ENCODE results near the gene ALOXE3.

Gene ALOXE3

DNA sequence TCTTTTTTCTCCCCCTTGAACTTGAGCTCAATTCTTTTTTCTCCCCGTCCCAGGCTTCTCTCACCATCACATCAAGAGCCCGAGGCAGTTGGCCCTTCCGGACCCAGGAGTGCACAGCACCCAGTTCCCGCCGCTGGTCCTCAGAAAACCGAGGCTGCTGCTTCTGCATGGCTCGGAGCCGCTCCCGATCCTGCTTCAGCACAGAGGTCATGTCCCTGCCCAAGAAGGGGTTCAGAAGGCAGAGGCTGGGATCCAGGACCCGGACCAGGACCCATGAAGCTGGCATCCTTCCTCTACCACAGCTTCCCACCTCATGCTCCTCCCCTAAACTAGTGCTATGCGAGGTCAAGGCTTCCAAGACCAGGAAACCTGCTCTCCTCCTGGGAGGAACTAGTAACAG is 23.4 kb upstream of the ALOXE3 start:
- DNase-seq (ENCODE audit: low spot score): no peak

DNA sequence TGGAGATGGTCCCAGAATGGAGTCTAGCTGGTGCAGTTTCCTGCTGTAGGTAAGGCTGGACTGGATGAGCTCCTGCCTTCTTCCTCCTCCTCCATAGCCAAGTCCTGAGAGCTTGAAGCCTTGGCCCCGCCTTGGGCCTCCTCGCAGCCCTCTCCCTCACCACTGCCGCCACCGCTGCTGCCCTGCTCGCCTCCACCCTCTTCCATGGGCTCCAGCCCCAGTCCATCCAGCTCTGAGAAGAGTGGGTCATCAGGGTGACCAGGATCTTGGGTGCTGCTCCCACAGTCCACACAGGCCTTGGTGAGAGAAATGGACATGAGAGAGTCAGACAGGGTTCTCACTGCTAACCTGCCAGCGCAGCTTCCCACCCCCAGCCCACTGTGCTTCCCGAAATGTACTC is 22.7 kb upstream of the ALOXE3 start:
- DNase-seq (ENCODE audit: low spot score): no peak

DNA sequence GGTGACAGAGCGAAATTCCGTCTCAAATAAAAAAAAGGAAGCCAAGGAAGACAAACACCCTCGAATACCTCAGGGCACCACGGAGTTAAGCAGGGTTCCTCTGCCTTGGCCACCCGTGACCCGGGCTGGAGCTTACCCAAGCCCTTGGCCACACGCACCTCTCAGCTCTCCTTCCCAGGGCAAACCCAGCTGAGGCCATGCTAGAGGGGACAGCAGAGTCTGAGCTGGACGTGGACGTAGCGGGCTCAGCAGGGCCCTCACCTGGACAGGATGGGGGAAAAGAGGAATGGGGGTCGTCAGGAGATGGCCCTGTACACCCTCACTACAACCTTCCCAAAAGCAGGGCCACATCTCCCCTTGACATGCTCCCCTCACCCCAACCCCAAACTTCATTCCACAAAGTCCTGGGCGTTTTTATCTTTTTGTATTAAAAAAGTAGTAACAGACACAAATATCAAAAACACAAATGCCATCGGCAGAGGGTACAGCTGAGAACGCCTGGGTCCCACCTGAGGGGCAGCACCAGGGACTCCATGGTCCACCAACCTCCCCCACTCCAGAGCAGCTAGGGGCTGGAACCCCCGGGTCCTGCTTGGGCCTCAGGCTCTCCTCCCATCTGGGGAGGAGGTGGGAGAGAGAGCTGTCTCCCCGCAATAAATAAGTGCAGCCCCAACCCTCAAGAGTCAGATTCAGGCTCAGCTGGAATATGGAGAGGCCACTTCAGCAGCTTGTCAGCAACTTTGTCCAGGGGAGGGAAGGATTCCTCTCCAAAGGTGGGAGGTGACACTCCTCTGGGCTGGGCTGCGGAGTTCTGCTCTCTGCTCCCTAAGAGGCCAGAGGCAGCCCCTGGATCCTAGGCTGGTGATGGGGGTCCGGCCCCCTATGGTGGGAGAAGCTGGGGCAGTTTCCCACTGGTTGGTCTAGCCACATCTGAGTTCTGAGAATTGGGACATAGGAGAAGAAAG is 22.0 kb upstream of the ALOXE3 start:
- no peak for DNase-seq (ENCODE audit: low spot score)

- peak; percentile 94 for DNase-seq (ENCODE audit: low spot score)
Measured at GRCh38 chr17:8138672-8139371, 20.5 kb upstream of the ALOXE3 start.

DNA sequence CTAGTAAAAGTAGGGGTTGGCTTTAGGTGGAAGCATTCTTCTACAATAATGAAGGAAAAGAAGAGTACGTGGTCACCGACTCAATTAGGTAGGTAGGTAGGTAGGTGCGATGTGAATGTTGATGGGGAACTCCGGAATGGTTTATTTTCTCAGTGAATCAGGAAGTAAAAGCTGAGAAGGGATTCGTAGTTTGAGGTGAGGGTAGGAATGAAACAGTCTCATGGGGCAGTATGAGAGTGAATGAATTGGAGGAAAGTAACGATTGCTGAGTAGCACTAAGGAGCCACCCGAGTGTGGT is 20.0 kb upstream of the ALOXE3 start:
- DNase-seq (ENCODE audit: low spot score): no peak

- DNase-seq (ENCODE audit: low spot score): no peak
Measured at GRCh38 chr17:8137645-8138373, 19.5 kb upstream of the ALOXE3 start.

- DNase-seq (ENCODE audit: low spot score): no peak
Measured at GRCh38 chr17:8133941-8134340, 15.6 kb upstream of the ALOXE3 start.

DNA sequence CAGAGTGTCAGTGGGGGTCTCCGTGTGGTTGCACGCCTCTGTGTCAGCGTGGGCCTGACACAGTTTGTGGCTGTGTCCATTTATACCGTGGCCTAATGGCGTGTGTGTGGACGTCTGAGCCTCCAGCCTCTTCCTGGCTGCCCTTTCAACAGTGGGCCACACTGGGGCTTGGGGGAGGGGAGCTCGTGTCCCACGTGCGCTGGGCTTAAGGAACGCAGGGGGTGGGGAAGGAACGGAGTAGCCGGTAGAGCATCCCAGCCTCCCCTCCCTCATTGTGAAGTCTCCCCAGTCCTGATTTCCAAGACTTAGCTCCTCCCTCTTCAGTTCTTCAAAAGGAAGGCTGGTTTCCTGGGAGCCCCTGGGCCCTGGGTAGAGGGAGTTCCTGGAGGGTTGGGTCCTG is 15.1 kb upstream of the ALOXE3 start:
- no peak for DNase-seq (ENCODE audit: low spot score)

DNA sequence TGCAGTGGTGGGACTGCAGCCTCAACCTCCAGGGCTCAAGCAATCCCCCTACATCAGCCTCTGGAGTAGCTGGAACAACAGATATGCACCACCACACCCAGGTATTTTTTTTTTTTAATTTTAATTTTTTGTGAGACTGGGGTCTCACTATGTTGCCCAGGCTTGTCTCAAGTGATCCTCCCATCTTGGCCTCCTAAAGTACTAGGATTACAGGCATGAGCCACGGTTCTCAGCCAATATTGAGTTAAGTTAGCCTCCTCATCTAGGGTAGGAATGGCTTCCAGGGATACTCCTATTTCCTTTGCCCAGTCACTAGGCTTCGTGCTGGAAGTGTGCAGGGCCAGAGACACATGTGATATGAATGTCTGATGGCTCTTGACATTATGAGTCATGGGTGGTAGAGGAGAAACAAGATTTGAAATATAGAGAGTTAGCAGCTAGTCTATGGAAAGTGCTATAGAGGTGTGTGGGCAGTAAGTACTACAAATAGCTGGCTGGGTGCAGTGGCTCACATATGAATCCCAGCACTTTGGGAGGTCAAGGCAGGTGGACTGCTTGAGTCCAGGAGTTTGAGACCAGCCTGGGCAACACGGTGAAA is 13.6 kb upstream of the ALOXE3 start:
- DNase-seq (ENCODE audit: low spot score): no peak

- no peak for DNase-seq (ENCODE audit: low spot score)
Measured at GRCh38 chr17:8128125-8128784, 9.9 kb upstream of the ALOXE3 start.

- no peak for DNase-seq (ENCODE audit: low spot score)
Measured at GRCh38 chr17:8126491-8127066, 8.3 kb upstream of the ALOXE3 start.

DNA sequence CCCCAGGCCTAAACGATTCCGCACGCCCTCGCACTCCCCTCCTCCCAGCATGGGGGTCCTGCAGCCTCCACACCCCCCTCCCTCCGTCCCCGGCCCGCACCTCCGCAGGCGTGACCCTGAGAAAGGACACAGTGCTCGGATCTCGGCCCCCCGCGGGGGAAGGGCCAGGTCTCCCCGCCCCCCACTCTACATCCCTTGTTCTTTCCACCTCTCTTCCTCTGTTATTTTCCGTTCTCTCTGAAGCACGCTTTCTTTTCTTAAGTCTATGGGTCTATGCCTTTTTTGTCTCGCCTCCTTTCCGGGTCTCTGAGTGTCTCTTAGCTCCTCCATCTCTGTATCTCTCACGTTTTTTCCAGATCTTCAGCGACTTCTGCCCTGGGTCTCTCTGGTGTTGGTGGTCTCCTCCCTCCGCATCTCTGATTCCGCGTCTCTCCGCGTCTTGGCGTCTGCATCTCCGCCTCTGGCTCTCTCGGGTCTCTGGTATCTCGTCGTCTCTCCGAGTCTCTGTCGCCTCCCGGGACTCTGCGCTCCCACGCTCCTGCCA is 7.7 kb upstream of the ALOXE3 start:
- DNase-seq (ENCODE audit: low spot score): no peak

DNA sequence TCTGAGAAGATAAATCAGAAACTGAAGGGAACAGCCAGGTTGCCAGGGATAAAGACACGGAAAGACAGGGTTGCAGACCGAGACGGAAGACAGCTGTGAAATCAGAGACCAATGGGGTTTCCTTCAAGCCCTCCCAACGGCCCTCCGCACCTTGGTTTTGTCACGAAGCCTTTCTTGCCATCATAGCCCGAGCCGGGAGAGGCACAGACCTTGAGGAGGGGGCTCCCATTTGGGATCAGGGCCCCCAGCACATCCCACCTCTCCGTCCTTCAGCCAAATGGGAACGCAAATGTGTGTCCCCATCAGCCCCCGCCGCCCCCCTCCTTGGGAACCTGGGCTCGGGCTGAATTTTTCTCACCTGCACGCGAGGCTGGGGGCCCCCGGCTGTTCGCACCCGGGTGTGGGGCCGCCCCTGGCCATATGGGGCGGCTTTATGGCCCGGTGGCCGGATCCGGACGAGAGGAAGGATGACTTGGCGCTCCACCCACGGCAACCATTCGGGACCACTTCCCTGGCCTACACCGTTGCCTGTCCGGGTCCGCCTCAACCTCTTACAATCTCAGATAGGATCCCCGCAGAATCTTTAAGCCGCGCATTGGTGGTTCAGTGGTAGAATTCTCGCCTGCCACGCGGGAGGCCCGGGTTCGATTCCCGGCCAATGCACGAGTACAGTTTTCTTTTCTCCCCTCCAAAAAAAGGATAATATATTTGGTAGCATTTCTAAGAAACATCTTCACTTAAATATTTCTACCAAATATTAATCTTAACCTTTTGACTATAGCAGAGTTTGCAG is 7.0 kb upstream of the ALOXE3 start:
- DNase-seq (ENCODE audit: low spot score): peak; percentile 73

DNA sequence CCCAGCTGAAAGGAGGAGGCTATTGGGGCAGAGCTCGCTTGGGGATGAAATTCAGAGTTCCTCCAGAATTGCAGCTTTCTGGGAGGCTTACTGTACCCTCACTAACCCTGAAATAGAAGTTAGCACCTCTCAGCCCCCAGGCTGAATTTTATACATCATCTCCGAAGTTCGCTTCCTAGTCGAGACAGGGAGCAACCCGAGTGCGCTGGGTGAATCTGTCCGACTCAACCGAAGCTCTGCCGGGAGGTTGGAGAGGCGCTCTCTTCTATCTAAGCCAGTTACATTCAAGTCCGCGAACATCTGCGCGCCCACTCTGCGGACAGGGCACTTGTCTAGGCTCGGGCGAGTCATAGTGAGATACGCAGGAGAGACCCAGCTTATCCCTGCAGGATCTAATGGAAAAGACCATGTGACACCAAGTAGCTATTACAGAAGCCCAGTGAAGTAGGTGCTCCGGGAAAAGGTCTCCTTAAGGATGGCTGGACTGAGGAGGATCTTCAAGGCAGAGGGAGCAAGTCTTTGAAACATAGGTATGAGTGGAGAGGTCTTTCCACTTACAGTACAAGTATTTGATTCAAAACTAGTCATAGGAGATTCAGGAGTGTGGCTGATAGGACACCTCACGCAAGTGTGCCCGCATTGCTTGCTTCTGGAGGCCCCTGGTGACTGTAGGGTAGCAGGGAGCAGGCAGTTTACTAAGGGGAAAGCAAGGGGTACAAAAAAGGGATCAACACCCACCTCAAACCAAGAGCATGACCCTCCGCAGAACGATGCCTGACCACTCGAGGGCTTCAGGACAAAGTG is 6.2 kb upstream of the ALOXE3 start:
- DNase-seq (ENCODE audit: low spot score): no peak

- no peak for DNase-seq (ENCODE audit: low spot score)
Measured at GRCh38 chr17:8123695-8124349, 5.5 kb upstream of the ALOXE3 start, which contains the start of gene HES7. TSS of gene HES7 (minus strand) at chr17:8124106. CDS start at chr17:8124084, 22 bp downstream.

DNA sequence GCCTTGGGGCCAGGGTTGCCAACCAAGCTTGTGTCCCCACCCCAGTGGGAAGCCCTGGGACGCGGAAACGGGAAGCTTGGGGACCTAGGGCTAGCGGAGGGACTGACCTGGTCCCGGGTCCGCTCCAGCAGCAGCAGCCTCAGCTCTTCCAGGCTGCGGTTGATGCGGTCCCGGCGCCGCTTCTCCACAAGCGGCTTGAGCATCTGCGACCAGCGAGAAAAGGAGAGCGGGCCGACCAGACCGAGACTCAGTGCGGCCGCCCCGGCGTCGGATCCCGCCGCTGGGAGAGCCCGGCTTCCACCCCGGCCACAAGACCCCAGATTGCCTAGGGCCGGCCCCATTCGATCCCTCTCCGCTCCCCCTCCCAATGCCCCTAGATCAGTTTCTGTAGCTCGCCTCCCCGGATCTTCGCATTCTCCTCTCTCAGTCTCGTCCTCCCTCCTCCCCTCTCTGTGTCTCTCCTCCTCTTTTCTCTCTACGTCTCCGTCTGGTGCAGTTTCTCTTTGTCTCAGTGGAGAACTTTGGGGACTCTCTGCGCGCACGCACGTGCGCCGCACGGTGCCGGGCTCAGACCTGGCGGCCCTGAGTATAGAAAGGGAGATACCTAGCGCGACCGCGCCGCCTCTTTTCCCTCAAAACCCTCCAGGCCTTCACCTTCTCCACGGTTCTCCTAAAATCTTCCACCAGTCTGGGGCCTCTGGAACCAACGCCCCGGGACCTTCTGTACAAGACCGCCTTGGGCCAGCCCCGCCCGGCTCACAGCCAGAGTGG is 4.8 kb upstream of the ALOXE3 start:
- DNase-seq (ENCODE audit: low spot score): no peak

- no peak for DNase-seq (ENCODE audit: low spot score)
Measured at GRCh38 chr17:8122422-8122923, 4.2 kb upstream of the ALOXE3 start.
